ENCODE data around the gene CMTM6.

CMTM6 gene

GRCh38 chr3:32495085-32495484, 7.6 kb downstream of the CMTM6 start:
- peaks cover 9% of the 10 kb centered on the region; the same call in 1 of the 2 replicates for H3K4me1 ChIP-seq (ENCODE audit: insufficient read depth, low read length)
- H3K27me3 ChIP-seq (ENCODE audit: insufficient read depth, low read length, poor library complexity), result no peaks in the 10 kb centered on the region
- no peak for ATAC-seq (ENCODE audit: insufficient read depth, low read depth)
- H3K79me2 ChIP-seq (ENCODE audit: insufficient read depth, low read length), result peaks cover 72% of the 10 kb centered on the region
- no peak for DNase-seq
- no peak overlapping the region for H2AFZ ChIP-seq (ENCODE audit: low read depth, low read length)
- peaks cover 11% of the 10 kb centered on the region for H3K36me3 ChIP-seq (ENCODE audit: insufficient read depth, low read length)
- TF ChIP-seq CTCF (IDR thresholded peaks at IDR 0.05; ENCODE audit: borderline replicate concordance, extremely low read depth, low read length, poor library complexity, severe bottlenecking), result no peak
- no peak for TF ChIP-seq EZH2 (IDR thresholded peaks at IDR 0.05; ENCODE audit: borderline replicate concordance, low read depth, low read length, severe bottlenecking)
- peaks cover 9% of the 10 kb centered on the region; the same call in 1 of the 2 replicates for H4K20me1 ChIP-seq (ENCODE audit: insufficient read depth, low read length)
- no peak overlapping the region for H3K4me2 ChIP-seq (ENCODE audit: insufficient read depth, low read length)
- no peak overlapping the region for H3K9ac ChIP-seq (ENCODE audit: low read depth, low read length)
- H3K4me3 ChIP-seq (ENCODE audit: low read depth in 1 of 2, low read length in 2 of 2), result no peak overlapping the region
- no peaks in the 10 kb centered on the region for H3K9me3 ChIP-seq (ENCODE audit: insufficient read depth, low read length, severe bottlenecking)
- no peak overlapping the region for H3K27ac ChIP-seq (ENCODE audit: low read length)

- no peak for DNase-seq
- Histone ChIP-seq H3K4me3 (ENCODE audit: low read depth in 1 of 2, low read length in 2 of 2) (no peak overlapping the region), H3K79me2 (ENCODE audit: insufficient read depth, low read length) (peaks cover 60% of the 10 kb centered on the region), H3K9me3 (ENCODE audit: insufficient read depth, low read length, severe bottlenecking) (no peaks in the 10 kb centered on the region), H3K27me3 (ENCODE audit: insufficient read depth, low read length, poor library complexity) (no peaks in the 10 kb centered on the region), H3K9ac (ENCODE audit: low read depth, low read length) (no peak overlapping the region), H3K27ac (ENCODE audit: low read length) (no peak overlapping the region), H3K36me3 (ENCODE audit: insufficient read depth, low read length) (peaks cover 11% of the 10 kb centered on the region), H2AFZ (ENCODE audit: low read depth, low read length) (no peak overlapping the region), H3K4me1 (ENCODE audit: insufficient read depth, low read length) (no peaks in the 10 kb centered on the region), H3K4me2 (ENCODE audit: insufficient read depth, low read length) (no peak overlapping the region), H4K20me1 (ENCODE audit: insufficient read depth, low read length) (peaks cover 9% of the 10 kb centered on the region; the same call in 1 of the 2 replicates)
- TF ChIP-seq EZH2 (IDR thresholded peaks at IDR 0.05; ENCODE audit: borderline replicate concordance, low read depth, low read length, severe bottlenecking), result no peak
- no peak for TF ChIP-seq CTCF (IDR thresholded peaks at IDR 0.05; ENCODE audit: borderline replicate concordance, extremely low read depth, low read length, poor library complexity, severe bottlenecking)
- no peak for ATAC-seq (ENCODE audit: insufficient read depth, low read depth)
Observed at GRCh38 chr3:32493437-32494414, 8.9 kb downstream of the CMTM6 start.

- H3K79me2 ChIP-seq (ENCODE audit: insufficient read depth, low read length), result peaks cover 52% of the 10 kb centered on the region
- no peak overlapping the region for H3K4me3 ChIP-seq (ENCODE audit: low read depth in 1 of 2, low read length in 2 of 2)
- no peaks in the 10 kb centered on the region for H3K9me3 ChIP-seq (ENCODE audit: insufficient read depth, low read length, severe bottlenecking)
- peaks cover 9% of the 10 kb centered on the region; the same call in 1 of the 2 replicates for H4K20me1 ChIP-seq (ENCODE audit: insufficient read depth, low read length)
- peaks cover 12% of the 10 kb centered on the region for H3K36me3 ChIP-seq (ENCODE audit: insufficient read depth, low read length)
- no peak for DNase-seq
- no peaks in the 10 kb centered on the region for H3K27me3 ChIP-seq (ENCODE audit: insufficient read depth, low read length, poor library complexity)
- H3K4me1 ChIP-seq (ENCODE audit: insufficient read depth, low read length), result no peaks in the 10 kb centered on the region
- no peak overlapping the region for H2AFZ ChIP-seq (ENCODE audit: low read depth, low read length)
- no peak overlapping the region for H3K9ac ChIP-seq (ENCODE audit: low read depth, low read length)
- H3K27ac ChIP-seq (ENCODE audit: low read length), result no peak overlapping the region
- ATAC-seq (ENCODE audit: insufficient read depth, low read depth), result no peak
- TF ChIP-seq CTCF (IDR thresholded peaks at IDR 0.05; ENCODE audit: borderline replicate concordance, extremely low read depth, low read length, poor library complexity, severe bottlenecking) (no peak), EZH2 (IDR thresholded peaks at IDR 0.05; ENCODE audit: borderline replicate concordance, low read depth, low read length, severe bottlenecking) (no peak)
- no peak overlapping the region for H3K4me2 ChIP-seq (ENCODE audit: insufficient read depth, low read length)
Observed at GRCh38 chr3:32492684-32493436, 9.8 kb downstream of the CMTM6 start.
